ENCODE measurements around the gene ITGA1. TPM values are rescaled to one million over a fixed set of nuclear protein-coding genes. Genes with fewer than 3 reads are reported as not detected.

Gene ITGA1
- total and polyA plus RNA-seq, 2 of the 13 experiments (the other 11 are each of a cell fraction or from before 2014, with no cell fraction given): 23.1 to 28.6 TPM

DNA sequence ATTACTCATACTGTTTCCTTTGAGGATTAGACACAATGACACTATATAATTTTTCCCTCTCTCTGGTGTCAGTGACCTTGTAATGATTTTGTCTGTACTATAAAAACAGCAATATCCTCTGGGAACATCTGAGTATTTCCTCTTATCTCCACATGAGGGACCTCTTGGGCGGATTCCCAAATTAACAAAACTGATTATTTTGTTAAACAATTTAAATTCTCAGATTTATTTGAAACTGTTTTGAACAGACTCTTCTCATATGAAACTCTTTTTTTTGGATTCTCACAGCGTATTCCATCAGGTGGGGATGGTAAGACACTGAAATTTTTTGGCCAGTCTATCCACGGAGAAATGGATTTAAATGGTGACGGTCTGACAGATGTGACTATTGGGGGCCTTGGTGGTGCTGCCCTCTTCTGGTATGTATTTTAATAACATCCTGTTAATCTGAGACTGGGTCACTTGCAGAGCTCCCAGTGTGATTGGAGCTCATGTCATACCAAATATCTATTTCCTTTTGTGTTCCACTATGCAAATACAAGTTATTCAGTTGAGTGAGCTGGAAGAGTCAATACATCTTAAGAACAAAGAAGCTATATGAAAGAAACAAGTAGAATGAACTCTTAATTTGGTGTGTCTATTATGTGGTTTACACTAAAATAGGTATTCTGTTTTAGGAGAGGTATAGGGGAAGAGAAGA, 127.6 kb downstream of the ITGA1 start (continued):
- peak; percentile 33; the same call in 1 of the 2 replicates for TF ChIP-seq ZGPAT (CRISPR knock-in tag; IDR thresholded peaks at IDR 0.05)

DNA sequence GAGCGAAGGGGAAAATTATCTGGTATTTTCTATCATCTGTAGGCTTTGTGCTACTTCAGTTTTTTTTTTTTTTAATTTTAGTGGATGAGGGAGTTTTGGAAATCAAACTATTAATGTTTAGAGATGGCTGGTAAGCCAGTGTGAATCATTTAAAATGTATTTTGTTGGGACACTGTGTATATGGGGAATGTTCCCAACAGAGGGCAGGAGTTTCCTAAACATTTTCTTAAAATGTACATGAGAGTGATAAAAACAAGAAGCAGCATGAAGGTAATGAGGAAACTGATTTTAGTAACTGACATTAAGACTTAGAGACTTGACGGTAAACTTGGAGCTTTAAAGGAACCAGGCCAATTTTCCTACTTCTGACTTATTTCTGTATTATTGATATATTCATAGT, 133.2 kb downstream of the ITGA1 start:
- Histone ChIP-seq H3K9me3 (ENCODE audit: low read length) (no peaks in the 10 kb centered on the region), H3K36me3 (replicated peaks in 1 of 2; ENCODE audit: control insufficient read depth in 1 of 2, insufficient read depth in 2 of 2, low read length in 2 of 2) (peaks cover 0 to 3% of the 10 kb centered on the region in 2 experiments; a peak in 1 of 5 replicates), H3K79me2 (ENCODE audit: insufficient read depth, low read length) (no peaks in the 10 kb centered on the region), H3K27me3 (ENCODE audit: control insufficient read depth in 1 of 2, insufficient read depth in 2 of 2, low read length in 2 of 2) (no peaks in the 10 kb centered on the region), H3K27ac (ENCODE audit: extremely low read length, insufficient read depth, low read length) (no peak overlapping the region), H2AFZ (ENCODE audit: low read length) (no peak overlapping the region), H3K4me1 (ENCODE audit: insufficient read depth, low read length) (no peaks in the 10 kb centered on the region), H4K20me1 (ENCODE audit: insufficient read depth, low read length) (no peaks in the 10 kb centered on the region), H3K4me3 (replicated peaks in 1 of 3; ENCODE audit: insufficient read depth in 1 of 3, low read depth in 2 of 3, low read length in 3 of 3) (no peak overlapping the region), H3K4me2 (ENCODE audit: low read depth, low read length) (no peak overlapping the region), H3K9ac (ENCODE audit: insufficient read depth, low read depth, low read length) (no peak overlapping the region)
- POLR2A ChIA-PET: no interaction called here
- DNase-seq (ENCODE audit: low spot score) (no peak), FAIRE-seq (no peak), ATAC-seq (no peak)
- BruUV-seq (replicated peaks): no TSS peak
- in situ Hi-C loops (cut with HindIII; ENCODE audit: extremely low pct_ligation_motif_present, low pct_unique_long_range_greater_than_20kb): no loop called here
- 97% methylated on average over 2 of the region's 2 CpGs for WGBS (ENCODE audit: low lambda C conversion rate)
- intact Hi-C loops (cut with micrococcal nuclease; ENCODE audit: unreplicated experiment): no loop called here
- CTCF ChIA-PET (ENCODE audit: low intra/inter-chr PET ratio, low total read pairs): no interaction called here
- TF ChIP-seq ZNF414 (CRISPR knock-in tag; IDR thresholded peaks at IDR 0.05) (no peak), ZNF205 (CRISPR knock-in tag; IDR thresholded peaks at IDR 0.05) (no peak)

DNA sequence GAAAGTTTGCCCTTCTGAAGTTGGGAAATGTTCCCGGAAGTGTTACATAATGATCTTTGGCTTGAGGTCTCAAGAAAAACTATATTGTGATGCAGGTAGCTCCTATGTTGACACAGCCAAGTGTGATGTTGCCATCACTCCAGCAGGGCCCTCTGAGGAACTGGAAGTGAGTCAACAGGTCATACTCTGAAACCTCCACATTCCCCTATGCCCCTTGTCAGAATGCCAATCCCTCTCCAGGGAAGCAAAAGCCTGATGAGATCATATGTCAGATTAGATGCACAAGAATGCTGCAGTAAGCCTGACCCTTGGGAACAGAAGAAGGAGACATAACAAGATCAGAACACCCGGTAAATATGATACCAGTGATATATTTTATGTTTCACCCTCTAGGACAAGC, 134.7 kb downstream of the ITGA1 start:
- H3K9ac ChIP-seq (ENCODE audit: insufficient read depth, low read depth, low read length): no peak overlapping the region
- FAIRE-seq: no peak
- H3K4me1 ChIP-seq (ENCODE audit: insufficient read depth, low read length): no peaks in the 10 kb centered on the region
- TF ChIP-seq GATA4 (IDR thresholded peaks at IDR 0.05; ENCODE audit: borderline replicate concordance, low read depth) (no peak), ZNF326 (CRISPR knock-in tag; IDR thresholded peaks at IDR 0.05; ENCODE audit: borderline replicate concordance) (no peak), FOXA1 (IDR thresholded peaks at IDR 0.05) (no peak), FOXA1 (CRISPR knock-in tag; IDR thresholded peaks at IDR 0.05) (peak; percentile 34; the same call in 1 of the 2 replicates), ATF1 (CRISPR knock-in tag; IDR thresholded peaks at IDR 0.05) (no peak)
- H3K9me3 ChIP-seq (ENCODE audit: low read length): no peaks in the 10 kb centered on the region
- peaks cover 0 to 3% of the 10 kb centered on the region in 2 experiments; a peak in 1 of 5 replicates for H3K36me3 ChIP-seq (replicated peaks in 1 of 2; ENCODE audit: control insufficient read depth in 1 of 2, insufficient read depth in 2 of 2, low read length in 2 of 2)
- ChIA-PET POLR2A (no interaction called here), CTCF (ENCODE audit: low intra/inter-chr PET ratio, low total read pairs) (no interaction called here)
- no peak overlapping the region for H3K27ac ChIP-seq (ENCODE audit: extremely low read length, insufficient read depth, low read length)
- H3K27me3 ChIP-seq (ENCODE audit: control insufficient read depth in 1 of 2, insufficient read depth in 2 of 2, low read length in 2 of 2): no peaks in the 10 kb centered on the region
- H3K79me2 ChIP-seq (ENCODE audit: insufficient read depth, low read length): no peaks in the 10 kb centered on the region
- H4K20me1 ChIP-seq (ENCODE audit: insufficient read depth, low read length): no peaks in the 10 kb centered on the region
- no TSS peak for BruUV-seq (replicated peaks)
- no peak overlapping the region for H3K4me3 ChIP-seq (replicated peaks in 1 of 3; ENCODE audit: insufficient read depth in 1 of 3, low read depth in 2 of 3, low read length in 3 of 3)
- ATAC-seq: peak; percentile 33; the same call in 1 of the 3 replicates
- no peak overlapping the region for H3K4me2 ChIP-seq (ENCODE audit: low read depth, low read length)
- WGBS (ENCODE audit: low lambda C conversion rate): 84% methylated on average over 2 of the region's 2 CpGs
- intact Hi-C loops (cut with micrococcal nuclease; ENCODE audit: unreplicated experiment) (no loop called here), in situ Hi-C loops (cut with HindIII; ENCODE audit: extremely low pct_ligation_motif_present, low pct_unique_long_range_greater_than_20kb) (no loop called here)
- DNase-seq (ENCODE audit: low spot score): peak; percentile 45
- no peak overlapping the region for H2AFZ ChIP-seq (ENCODE audit: low read length)

Data from HepG2 (cell line).